ENCODE measurements around the gene ACTR6.
"Not testable (repeated sequence)": the region's sequence is repeated elsewhere in the genome, so short reads cannot be mapped to it uniquely, and the experiment has no call there.

ACTR6 gene

DNA sequence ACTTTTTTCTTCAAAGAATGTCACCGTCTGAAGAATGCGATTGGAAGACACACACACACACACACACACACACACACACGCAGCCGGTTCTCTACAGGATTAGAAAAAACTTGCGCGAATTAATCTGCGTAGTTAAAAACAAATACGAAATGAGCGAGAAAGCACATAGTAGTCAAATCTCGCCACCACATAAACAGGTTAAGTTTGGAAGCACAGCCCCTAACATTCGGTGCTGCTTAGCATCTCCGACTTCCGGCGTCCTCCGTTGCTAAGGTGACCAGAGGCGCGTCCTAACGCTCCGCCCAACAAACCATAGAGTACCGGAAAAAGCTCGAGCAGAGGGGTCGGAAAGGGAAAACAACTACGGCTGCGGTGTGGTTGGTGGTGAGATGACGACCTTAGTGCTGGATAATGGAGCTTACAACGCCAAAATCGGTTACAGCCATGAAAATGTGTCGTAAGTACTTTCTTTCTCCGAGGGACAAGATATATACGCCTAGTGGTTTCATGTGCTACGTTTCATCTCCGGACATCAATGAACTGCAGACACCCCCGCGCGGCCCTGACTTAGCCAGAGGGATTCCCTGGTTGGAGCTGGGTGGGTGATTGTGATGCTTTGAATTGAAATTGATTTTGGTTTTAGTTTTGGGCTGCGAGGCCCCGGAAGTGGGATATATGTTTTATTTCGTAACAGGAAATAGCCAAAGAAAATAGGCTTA, at the start of gene ACTR6:
ACTR6 (plus strand) TSS at position 353 of the 719 bp plus-strand sequence; CDS start at position 390, 37 bp downstream.
- peak; percentile 98 for DNase-seq

DNA sequence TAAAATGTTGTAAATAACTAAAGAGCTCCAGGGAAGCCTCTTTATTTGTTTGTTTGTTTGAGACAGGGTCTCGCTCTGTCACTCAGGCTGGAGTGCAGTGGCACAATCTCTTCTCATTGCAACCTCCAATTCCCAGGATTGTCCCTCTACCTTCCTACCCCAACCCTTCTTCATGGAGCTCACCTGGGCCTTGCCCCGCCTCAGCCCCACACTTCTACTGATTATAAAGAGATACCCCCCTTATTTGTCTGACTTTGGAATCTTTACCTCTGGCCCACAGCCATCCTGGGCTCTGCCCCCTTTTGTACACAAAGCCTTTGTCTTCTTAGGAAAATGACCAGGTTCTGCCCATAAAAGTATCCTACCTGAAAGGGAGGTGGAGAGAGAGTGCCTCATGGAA, 48.8 kb upstream of the ACTR6 start:
- no peak for DNase-seq

DNA sequence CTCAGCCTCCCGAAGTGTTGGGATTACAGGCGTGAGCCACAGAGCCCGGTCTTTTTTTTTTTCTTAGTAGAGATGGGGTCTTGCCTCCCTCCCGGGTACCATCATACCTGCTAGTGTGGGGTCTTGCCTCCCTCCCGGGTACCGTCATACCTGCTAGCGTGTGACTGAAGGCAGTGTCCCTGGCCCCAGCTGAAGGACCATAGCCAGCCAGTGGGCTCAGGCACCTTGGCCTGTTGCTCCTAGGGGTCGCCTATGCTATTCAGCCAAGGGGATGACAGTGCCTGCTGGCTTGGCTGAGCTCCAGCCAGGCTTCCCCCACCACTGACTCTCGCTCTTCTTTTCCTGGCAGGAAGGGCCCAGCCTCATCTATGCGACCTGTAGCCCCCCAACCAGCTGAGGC, 47.5 kb upstream of the ACTR6 start:
- no peak for DNase-seq

- peak; percentile 78 for DNase-seq
Observed at GRCh38 chr12:100154474-100155247, 46.0 kb upstream of the ACTR6 start.

- DNase-seq = no peak
Observed at GRCh38 chr12:100156731-100157426, 43.7 kb upstream of the ACTR6 start.

DNA sequence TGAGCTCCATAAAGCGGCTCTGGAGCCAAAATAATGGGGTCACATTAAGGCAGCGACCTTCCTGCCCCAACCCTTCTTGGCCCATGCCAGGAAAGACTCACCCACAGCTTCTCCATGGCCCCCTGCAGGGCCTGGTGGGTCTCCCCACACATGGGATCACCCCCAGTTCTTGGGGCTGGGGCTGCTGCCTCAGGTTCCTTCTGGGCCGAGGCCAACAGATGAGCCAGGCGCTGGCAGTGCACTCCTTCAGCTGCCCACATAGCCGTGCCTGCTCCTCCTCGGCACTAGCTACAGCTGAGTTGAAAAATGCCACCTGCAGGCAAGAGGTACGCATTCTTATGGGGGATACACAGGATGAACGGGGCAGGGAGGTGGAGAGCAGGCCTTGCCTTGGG, 43.2 kb upstream of the ACTR6 start:
- DNase-seq = no peak

DNA sequence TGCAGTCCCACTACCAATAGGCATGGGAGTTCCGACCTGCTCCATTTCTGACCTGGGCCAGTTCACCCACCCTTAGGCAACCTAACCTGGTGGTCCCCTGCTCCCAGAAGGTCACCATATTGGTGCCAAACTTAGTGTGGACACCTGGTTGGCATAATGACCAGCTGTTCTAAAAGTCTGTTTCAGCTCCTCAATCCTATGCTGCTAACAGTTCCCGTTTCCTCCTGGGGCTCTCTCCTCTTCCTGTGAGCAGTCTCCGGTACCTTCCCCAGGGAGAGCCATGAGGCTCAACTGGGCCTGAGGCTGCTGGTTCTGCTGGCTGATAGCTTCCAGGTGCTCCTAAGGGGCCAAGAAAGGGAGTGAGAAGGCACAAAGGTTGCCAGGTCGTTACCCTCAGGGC, 42.1 kb upstream of the ACTR6 start:
- DNase-seq = no peak

GRCh38 chr12:100159391-100160104, 41.1 kb upstream of the ACTR6 start:
- DNase-seq = no peak

DNA sequence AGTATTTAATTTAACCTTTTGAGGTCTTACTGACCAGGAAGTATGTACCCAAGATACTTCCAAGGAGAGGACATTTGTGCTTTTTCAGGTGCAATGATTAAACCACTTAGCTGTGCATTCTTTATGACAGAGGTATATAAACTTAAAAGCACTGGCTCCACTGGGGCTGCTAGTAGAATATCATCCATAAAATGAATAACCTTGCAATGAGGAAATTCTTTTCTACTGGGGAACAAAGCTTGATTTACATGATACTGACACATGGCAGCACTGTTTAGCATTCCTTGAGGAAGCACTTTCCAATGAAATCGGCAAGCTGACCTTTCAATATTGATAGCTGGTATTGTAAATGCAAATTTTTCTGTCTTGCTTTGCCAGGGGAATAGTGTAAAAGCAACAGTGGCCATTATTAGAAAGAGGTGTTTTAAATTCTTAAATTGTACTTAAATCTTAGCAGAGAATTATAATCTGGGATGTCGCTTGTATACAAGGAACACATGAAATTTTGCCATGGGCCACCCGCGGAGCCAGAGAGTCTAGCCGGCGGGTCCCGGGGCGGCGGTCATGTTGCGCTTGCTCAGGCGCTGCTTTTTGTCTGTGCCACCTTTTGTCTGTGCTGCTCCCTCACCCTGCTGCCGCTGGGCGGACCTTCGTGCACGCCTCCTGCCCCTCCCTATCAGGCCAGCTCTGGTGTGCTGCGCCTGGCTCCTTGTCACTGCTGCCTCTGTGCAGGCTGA, 37.0 kb upstream of the ACTR6 start:
- DNase-seq = peak; percentile 71

DNA sequence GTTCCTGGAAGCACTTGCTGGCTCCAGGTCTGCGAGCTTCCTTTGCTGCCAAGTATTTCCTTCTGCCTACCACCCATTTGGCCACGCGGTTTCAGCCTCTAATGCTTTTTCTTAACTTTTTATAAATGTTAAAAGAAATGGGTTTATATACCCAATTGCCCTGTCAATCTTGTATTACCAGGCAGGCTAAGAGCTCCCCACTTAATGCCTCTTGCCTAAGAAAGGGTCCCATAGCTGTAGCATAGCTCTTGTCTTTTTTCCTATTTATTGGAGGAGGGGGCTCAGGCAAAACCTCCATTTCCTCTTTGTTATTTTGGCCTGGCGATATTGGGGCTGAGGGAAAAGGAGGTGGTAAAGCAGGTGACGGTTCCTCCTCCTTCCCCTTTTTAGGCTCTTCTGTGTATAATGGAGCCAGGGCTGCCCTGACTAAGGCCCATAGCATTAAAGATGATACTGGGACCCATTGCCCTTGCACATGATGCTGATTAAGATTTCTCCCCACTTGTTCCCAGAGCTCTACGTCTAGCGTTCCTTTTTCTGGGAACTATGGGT, 36.4 kb upstream of the ACTR6 start:
- no peak for DNase-seq

DNA sequence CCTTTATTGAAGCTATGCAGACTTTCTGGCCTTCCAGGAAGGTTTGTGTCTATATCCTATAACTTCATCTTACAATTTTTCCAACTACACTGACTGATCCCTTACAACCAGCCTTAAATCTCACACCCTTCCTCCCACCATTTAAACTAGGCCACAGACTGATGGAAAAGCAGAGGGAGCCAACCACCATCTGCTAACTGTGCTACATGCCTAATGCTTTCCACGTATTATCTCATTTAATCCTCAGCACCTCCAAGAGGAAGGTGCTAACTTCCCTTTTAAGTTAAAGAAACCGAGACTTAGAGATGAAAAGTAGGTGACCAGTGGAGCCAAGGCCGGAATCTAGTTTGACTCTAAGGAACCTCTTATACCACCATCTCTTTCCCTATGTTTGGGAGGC, 35.3 kb upstream of the ACTR6 start:
- DNase-seq = no peak

DNA sequence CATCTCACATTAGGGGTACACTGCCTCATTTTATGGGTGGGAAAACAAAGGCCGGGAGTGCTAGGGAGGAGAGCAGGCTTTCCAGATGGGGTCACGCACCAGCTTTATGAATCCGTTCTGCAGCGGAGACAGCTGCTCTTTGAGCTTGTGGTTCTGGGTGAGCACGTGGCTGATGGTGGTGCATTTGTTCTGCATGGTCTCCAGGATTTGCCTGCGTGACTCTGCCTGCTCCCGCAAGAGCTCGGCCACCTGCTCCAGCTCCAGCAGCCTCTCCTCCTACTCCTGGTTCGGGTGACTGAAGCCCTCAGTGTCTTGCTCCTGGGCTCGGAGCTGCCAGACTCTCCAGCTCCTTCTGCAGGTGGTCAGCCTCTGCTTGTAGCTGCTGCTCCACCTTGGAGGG, 34.4 kb upstream of the ACTR6 start:
- no peak for DNase-seq

DNA sequence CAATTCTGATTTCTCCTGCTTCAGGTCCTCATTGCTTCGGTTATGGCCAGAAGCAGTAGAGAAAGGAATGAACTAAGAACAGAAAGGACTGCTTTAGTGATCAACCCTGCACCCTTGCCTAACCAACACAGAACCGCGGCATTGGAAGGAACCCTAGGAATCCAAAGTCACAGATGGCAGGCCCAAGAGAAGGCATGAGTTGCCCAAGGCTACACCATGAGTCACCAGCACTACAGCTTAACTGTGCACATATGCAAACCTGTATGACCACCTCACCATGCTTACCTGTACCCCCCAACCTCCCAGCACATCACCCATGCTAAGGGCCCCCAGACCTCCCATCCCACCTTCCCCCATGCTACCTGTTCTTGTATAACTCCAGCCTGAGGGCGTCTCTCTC, 32.1 kb upstream of the ACTR6 start:
- DNase-seq = no peak

GRCh38 chr12:100169345-100169744, 31.3 kb upstream of the ACTR6 start:
- DNase-seq = no peak

GRCh38 chr12:100170313-100170858, 30.2 kb upstream of the ACTR6 start:
- DNase-seq = no peak

GRCh38 chr12:100171248-100171647, 29.4 kb upstream of the ACTR6 start:
- DNase-seq = no peak

- DNase-seq = no peak
Observed at GRCh38 chr12:100173111-100173510, 27.5 kb upstream of the ACTR6 start.

DNA sequence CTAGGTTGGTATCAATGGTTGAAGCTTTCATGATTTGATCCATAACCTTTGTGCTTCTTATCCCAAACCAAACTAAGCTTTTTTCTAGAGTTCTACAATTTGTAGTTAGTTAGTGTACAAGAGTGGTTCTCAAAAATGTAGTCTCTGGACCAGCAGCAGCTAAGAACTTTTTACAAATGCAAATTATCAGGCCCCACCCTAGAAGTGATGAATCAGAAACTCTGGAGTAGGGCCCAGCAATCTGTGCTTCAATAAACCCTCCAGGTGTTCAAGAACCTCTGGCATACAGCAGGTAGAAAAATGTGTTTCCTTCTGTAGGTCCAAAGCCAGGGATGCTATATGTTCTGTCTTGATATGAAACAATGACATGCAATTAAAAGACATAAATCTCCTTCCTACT, 26.1 kb upstream of the ACTR6 start:
- DNase-seq = no peak

DNA sequence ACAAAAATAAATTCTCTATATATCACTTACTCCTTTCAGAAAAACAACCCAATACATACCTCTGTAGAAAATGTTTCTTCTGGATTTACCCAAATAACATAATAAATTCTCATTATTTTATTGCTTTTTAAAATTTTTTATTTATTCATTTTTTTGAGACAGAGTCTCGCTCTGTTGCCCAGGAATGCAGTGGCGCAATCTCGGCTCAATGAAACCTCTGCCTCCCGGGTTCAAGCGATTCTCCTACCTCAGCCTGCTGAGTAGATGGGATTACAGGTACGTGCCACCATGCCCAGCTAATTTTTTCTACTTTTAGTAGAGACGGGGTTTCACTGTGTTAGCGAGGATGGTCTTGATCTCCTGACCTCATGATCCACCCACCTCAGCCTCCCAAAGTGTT, 24.1 kb upstream of the ACTR6 start:
- not testable (repeated sequence) for DNase-seq

GRCh38 chr12:100179252-100179651, 21.4 kb upstream of the ACTR6 start:
- DNase-seq = no peak

DNA sequence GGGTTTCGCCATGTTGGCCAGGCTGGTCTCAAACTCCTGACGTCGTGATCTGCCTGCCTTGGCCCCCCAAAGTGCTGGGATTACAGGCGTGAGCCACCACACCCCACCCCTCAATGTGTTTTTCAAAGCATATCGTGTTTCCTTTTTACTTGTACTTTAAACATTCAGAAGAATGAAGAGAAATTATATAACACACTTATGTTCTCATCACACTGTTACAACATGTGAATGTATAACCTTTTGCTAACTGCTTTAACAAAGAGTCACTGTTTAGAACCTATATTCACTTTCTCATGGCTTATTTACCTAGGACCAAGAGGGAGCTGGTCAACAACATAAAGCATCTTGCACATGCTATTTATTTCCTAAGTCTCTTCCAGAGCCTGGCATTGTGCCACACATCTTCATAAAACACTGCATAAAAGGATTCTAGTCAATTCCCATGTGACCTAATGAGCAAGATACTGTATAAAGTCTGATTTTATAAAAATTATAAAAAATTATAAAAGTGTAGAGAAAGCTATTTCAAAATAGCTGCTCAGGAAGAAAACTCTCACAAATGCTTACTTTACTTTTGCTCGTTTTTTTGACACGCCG, 16.0 kb upstream of the ACTR6 start:
- DNase-seq = no peak
